ENCODE measurements around the gene POLDIP2. TPM values are rescaled to one million over a fixed set of nuclear protein-coding genes. Genes with fewer than 3 reads are reported as not detected.

POLDIP2 gene
- total RNA-seq, 1 donor from 2014 or later, result 160 TPM

Small RNA genes lying within 50 kb of the gene (microRNA-seq; reads per million reads assigned to microRNA genes)
- gene MIR4723, result not detected

Other genes with a start within 250 kb of the POLDIP2 start
- 2.3 TPM for gene TMEM97, start 38.3 kb downstream of the POLDIP2 start, total RNA-seq
- gene IFT20, start 22.1 kb downstream of the POLDIP2 start, total RNA-seq, result 11.6 TPM
- 32.9 TPM for gene TNFAIP1, start 21.8 kb downstream of the POLDIP2 start, total RNA-seq
- gene SEBOX, start 7.7 kb upstream of the POLDIP2 start, total RNA-seq, result not detected
- 36.9 TPM for gene VTN, start 12.8 kb upstream of the POLDIP2 start, total RNA-seq
- gene SARM1, start 14.2 kb upstream of the POLDIP2 start, total RNA-seq, result 6.2 TPM
- 7.7 TPM for gene SLC46A1, start 48.7 kb upstream of the POLDIP2 start, total RNA-seq
- not detected for gene SLC13A2, start 116.1 kb upstream of the POLDIP2 start, total RNA-seq
- not detected for gene FOXN1, start 148.8 kb upstream of the POLDIP2 start, total RNA-seq
- 22.2 TPM for gene UNC119, start 195.1 kb upstream of the POLDIP2 start, total RNA-seq
- gene PIGS, start 214.0 kb upstream of the POLDIP2 start, total RNA-seq, result 41.1 TPM
- gene ALDOC, start 219.4 kb upstream of the POLDIP2 start, total RNA-seq, result 396 TPM
- gene SPAG5, start 241.5 kb upstream of the POLDIP2 start, total RNA-seq, result 1.6 TPM